Stimulated activated CD4-positive, alpha-beta T cell treated with anti-CD3 and anti-CD28 coated beads, Interleukin-12 subunit alpha, Interleukin-12 subunit beta, amount 100 ng/mL, for 48 hours (primary cell): ENCODE measurements around the gene AUTS2.
"Not testable (repeated sequence)": the region's sequence is repeated elsewhere in the genome, so short reads cannot be mapped to it uniquely, and the experiment has no call there.

Experiments
- DNase-seq, 3 donors: peaks; one replicate each; pipeline ENCODE4 v3.0.0-alpha.2; 2020; ENCODE audit warnings: low read depth in 2 of 3, low spot score in 1 of 3

Gene AUTS2

GRCh38 chr7:70634610-70635068 is 1036.4 kb downstream of the AUTS2 start:
- DNase-seq: no peak

- DNase-seq: no peak
Observed at GRCh38 chr7:70635633-70636032, 1037.4 kb downstream of the AUTS2 start.

- DNase-seq: no peak
Observed at GRCh38 chr7:70636169-70636568, 1037.9 kb downstream of the AUTS2 start.

- no peak for DNase-seq
Observed at GRCh38 chr7:70637726-70638125, 1039.5 kb downstream of the AUTS2 start.

- no peak for DNase-seq
Observed at GRCh38 chr7:70638158-70639107, 1040.2 kb downstream of the AUTS2 start.

- DNase-seq: no peak
Observed at GRCh38 chr7:70640266-70640833, 1042.1 kb downstream of the AUTS2 start.

GRCh38 chr7:70641882-70642281 is 1043.6 kb downstream of the AUTS2 start:
- no peak for DNase-seq

GRCh38 chr7:70645279-70645678 is 1047.0 kb downstream of the AUTS2 start:
- no peak for DNase-seq

GRCh38 chr7:70645876-70646351 is 1047.6 kb downstream of the AUTS2 start:
- DNase-seq: no peak

- DNase-seq: no peak
Observed at GRCh38 chr7:70646536-70647248, 1048.4 kb downstream of the AUTS2 start.

- DNase-seq: peak; percentile 51 to 69 (median 57)
Observed at GRCh38 chr7:70647801-70648498, 1049.7 kb downstream of the AUTS2 start.

- DNase-seq: not testable (repeated sequence)
Observed at GRCh38 chr7:70648499-70648861, 1050.2 kb downstream of the AUTS2 start.

- DNase-seq: no peak
Observed at GRCh38 chr7:70649323-70649722, 1051.0 kb downstream of the AUTS2 start.

- no peak for DNase-seq
Observed at GRCh38 chr7:70654146-70654545, 1055.9 kb downstream of the AUTS2 start.

GRCh38 chr7:70654979-70655378 is 1056.7 kb downstream of the AUTS2 start:
- DNase-seq: no peak

- DNase-seq: no peak
Observed at GRCh38 chr7:70655694-70656093, 1057.4 kb downstream of the AUTS2 start.

- DNase-seq: no peak
Observed at GRCh38 chr7:70657571-70657970, 1059.3 kb downstream of the AUTS2 start.

GRCh38 chr7:70657989-70658632 is 1059.8 kb downstream of the AUTS2 start:
- no peak for DNase-seq

- DNase-seq: no peak
Observed at GRCh38 chr7:70659263-70659662, 1061.0 kb downstream of the AUTS2 start.

- no peak for DNase-seq
Observed at GRCh38 chr7:70660154-70660818, 1062.0 kb downstream of the AUTS2 start.
